Measurements from ENCODE around the gene ZNF333. TPM values are rescaled to one million over a fixed set of nuclear protein-coding genes. Genes with fewer than 3 reads are reported as not detected.
A peak's percentile ranks its signal among the peaks of the same experiment; 100 is the strongest.

The ZNF333 gene
- total RNA-seq, 1 donor from 2014 or later = 19.9 TPM

DNA sequence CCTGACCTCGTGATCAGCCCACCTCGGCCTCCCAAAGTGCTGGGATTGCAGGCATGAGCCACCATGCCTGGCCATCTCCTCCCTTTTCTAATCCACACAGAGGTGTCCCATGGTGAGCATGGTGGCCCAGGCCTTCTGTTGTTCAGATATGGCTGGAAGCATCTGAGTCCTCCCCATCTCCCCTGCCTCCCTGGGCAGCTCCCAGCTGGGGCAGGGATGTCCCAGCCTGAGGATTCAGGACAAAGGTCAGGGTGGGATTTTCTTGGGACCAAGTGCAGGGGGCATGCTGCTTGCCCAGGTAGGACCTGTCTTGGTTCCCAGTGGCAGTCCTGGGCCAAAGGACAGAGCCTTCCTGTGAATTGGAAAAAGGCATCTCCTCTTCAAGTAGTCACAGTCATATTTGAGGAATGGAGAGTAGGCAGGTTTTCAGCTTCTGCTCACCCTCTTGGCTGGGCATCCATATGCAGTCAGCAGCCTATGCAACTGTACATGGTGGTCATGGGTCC lies 77.7 kb downstream of the ZNF333 start:
- intact Hi-C loops (cut with DNase I) = loop anchor here (5.0 kb wide), 1 partner anchor 370 kb away; no protein-coding TSS in a partner anchor
- Histone ChIP-seq H3K9me3 (no peaks in the 10 kb centered on the region), H3K4me3 (no peak overlapping the region), H3K36me3 (no peaks in the 10 kb centered on the region), H3K27ac (no peak overlapping the region), H3K27me3 (no peaks in the 10 kb centered on the region), H3K4me1 (no peaks in the 10 kb centered on the region)
- TF ChIP-seq POLR2A (IDR thresholded peaks at IDR 0.05) = no peak
- TF ChIP-seq, protein P1, sequence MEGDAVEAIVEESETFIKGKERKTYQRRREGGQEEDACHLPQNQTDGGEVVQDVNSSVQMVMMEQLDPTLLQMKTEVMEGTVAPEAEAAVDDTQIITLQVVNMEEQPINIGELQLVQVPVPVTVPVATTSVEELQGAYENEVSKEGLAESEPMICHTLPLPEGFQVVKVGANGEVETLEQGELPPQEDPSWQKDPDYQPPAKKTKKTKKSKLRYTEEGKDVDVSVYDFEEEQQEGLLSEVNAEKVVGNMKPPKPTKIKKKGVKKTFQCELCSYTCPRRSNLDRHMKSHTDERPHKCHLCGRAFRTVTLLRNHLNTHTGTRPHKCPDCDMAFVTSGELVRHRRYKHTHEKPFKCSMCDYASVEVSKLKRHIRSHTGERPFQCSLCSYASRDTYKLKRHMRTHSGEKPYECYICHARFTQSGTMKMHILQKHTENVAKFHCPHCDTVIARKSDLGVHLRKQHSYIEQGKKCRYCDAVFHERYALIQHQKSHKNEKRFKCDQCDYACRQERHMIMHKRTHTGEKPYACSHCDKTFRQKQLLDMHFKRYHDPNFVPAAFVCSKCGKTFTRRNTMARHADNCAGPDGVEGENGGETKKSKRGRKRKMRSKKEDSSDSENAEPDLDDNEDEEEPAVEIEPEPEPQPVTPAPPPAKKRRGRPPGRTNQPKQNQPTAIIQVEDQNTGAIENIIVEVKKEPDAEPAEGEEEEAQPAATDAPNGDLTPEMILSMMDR (IDR thresholded peaks at IDR 0.05) = no peak
- TF ChIP-seq POLR2AphosphoS5 (IDR thresholded peaks at IDR 0.05; ENCODE audit: insufficient read depth in 1 of 2, low read depth in 1 of 2) = no peak
- DNase-seq (ENCODE audit: extremely low spot score in 2 of 2) = peak in 1 of 2 donors; percentile 93

DNA sequence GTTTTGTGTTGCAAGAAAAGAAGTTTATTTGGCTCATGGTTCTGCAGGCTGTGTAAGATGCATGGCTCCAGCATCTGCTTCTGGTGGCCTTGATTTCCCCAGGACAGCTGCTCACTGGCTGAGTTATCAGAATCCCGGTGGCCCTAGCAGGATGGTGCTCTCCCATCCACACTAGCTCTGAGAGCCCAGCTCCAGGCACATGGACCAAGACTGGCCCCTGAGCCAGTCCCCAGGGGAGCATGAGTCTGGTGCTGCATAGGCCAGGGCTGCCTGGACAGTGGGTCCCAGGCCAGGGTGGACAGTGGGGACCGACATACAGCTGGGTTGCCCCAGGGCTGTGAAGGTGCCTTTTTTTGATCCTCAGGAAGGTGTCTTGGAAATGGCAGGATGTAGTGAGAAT lies 78.2 kb downstream of the ZNF333 start:
- Histone ChIP-seq H3K4me3 (no peak overlapping the region), H3K9me3 (no peaks in the 10 kb centered on the region), H3K36me3 (no peaks in the 10 kb centered on the region), H3K27ac (no peak overlapping the region), H3K4me1 (no peaks in the 10 kb centered on the region), H3K27me3 (no peaks in the 10 kb centered on the region)
- intact Hi-C loops (cut with DNase I) = loop anchor here (5.0 kb wide), 1 partner anchor 371 kb away; no protein-coding TSS in a partner anchor
- no peak for TF ChIP-seq POLR2A (IDR thresholded peaks at IDR 0.05)
- TF ChIP-seq, protein P1 (IDR thresholded peaks at IDR 0.05) = no peak
- TF ChIP-seq POLR2AphosphoS5 (IDR thresholded peaks at IDR 0.05; ENCODE audit: insufficient read depth in 1 of 2, low read depth in 1 of 2) = no peak
- DNase-seq (ENCODE audit: extremely low spot score in 2 of 2) = peak in 1 of 2 donors; percentile 70

DNA sequence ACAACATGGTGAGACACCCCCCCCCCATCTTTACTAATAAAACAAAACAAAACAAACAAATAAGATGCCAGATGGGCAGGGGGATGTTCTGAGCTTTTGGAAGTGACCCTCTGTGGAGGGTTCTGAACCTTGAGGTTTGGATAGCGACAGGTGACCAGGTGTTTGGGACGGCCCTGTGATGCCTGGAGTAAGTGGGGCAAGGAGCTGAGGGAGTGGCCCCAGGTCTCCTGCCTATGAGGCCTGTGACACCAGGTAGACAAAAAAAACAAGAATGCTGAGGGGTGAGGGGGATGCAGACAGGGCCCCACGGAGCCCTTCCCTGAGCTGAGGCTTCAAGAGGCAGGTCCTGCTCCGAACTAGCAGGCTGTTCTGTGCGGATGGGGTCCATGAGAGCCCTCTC lies 79.4 kb downstream of the ZNF333 start:
- intact Hi-C loops (cut with DNase I) = loop anchor here (5.0 kb wide), 1 partner anchor 372 kb away; no protein-coding TSS in a partner anchor
- Histone ChIP-seq H3K4me1 (no peaks in the 10 kb centered on the region), H3K9me3 (no peaks in the 10 kb centered on the region), H3K4me3 (no peak overlapping the region), H3K27me3 (no peaks in the 10 kb centered on the region), H3K36me3 (no peaks in the 10 kb centered on the region), H3K27ac (no peak overlapping the region)
- peak in 1 of 2 donors; percentile 64 for DNase-seq (ENCODE audit: extremely low spot score in 2 of 2)
- no peak for TF ChIP-seq POLR2A (IDR thresholded peaks at IDR 0.05)
- TF ChIP-seq, protein P1 (IDR thresholded peaks at IDR 0.05) = no peak
- TF ChIP-seq POLR2AphosphoS5 (IDR thresholded peaks at IDR 0.05; ENCODE audit: insufficient read depth in 1 of 2, low read depth in 1 of 2) = no peak

DNA sequence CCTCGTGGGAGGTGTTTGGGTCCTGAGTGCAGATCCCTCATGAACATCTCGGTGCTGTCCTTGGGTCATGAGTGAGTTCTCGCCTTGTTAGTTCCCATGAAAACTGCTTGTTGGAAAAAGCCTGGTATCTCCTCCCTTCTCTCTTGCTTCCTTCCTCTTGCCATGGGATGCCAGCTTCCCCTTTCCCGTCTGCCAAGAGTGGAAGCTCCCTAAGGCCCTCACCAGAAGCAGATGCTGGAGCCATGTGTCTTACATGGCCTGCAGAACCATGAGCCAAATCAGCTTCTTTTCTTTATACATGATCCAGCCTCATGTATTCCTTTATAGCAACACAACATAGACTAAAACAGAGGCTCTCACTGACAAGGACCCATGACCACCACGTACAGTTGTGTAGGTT lies 80.3 kb downstream of the ZNF333 start:
- intact Hi-C loops (cut with DNase I) = no loop called here
- TF ChIP-seq POLR2AphosphoS5 (IDR thresholded peaks at IDR 0.05; ENCODE audit: insufficient read depth in 1 of 2, low read depth in 1 of 2) (no peak), POLR2A (IDR thresholded peaks at IDR 0.05) (no peak)
- TF ChIP-seq, protein P1 (IDR thresholded peaks at IDR 0.05) = no peak
- H3K27ac ChIP-seq = no peak overlapping the region
- no peaks in the 10 kb centered on the region for H3K9me3 ChIP-seq
- no peaks in the 10 kb centered on the region for H3K36me3 ChIP-seq
- no peaks in the 10 kb centered on the region for H3K4me1 ChIP-seq
- DNase-seq (ENCODE audit: extremely low spot score in 2 of 2) = peak in 1 of 2 donors; percentile 34
- no peaks in the 10 kb centered on the region for H3K27me3 ChIP-seq
- no peak overlapping the region for H3K4me3 ChIP-seq
